ENCODE results near the gene KAT6B. TPM values are rescaled to one million over a fixed set of nuclear protein-coding genes. Genes with fewer than 3 reads are reported as not detected.

KAT6B gene
- total RNA-seq, 4 donors from 2014 or later = 12.0 to 37.7 (median 21.6) TPM

- in situ Hi-C loops (cut with MboI; ENCODE audit: low sequenced_read_pairs in 4 of 4) = no loop called here
- Histone ChIP-seq H3K27me3 (no peaks in the 10 kb centered on the region), H3K4me3 (no peak overlapping the region), H3K36me3 (no peaks in the 10 kb centered on the region), H3K27ac (peak overlapping the region in 3 of 4 donors; percentile 58 to 96 (median 91)), H3K9me3 (no peaks in the 10 kb centered on the region), H3K4me1 (peaks cover 39 to 47% of the 10 kb centered on the region in 2 donors)
- ATAC-seq (no peak), DNase-seq (no peak)
- intact Hi-C loops (cut with DNase I; ENCODE audit: low total_unique reads) = no loop called here
- no peak for TF ChIP-seq POLR2A (IDR thresholded peaks at IDR 0.05)
- TF ChIP-seq, protein P1, sequence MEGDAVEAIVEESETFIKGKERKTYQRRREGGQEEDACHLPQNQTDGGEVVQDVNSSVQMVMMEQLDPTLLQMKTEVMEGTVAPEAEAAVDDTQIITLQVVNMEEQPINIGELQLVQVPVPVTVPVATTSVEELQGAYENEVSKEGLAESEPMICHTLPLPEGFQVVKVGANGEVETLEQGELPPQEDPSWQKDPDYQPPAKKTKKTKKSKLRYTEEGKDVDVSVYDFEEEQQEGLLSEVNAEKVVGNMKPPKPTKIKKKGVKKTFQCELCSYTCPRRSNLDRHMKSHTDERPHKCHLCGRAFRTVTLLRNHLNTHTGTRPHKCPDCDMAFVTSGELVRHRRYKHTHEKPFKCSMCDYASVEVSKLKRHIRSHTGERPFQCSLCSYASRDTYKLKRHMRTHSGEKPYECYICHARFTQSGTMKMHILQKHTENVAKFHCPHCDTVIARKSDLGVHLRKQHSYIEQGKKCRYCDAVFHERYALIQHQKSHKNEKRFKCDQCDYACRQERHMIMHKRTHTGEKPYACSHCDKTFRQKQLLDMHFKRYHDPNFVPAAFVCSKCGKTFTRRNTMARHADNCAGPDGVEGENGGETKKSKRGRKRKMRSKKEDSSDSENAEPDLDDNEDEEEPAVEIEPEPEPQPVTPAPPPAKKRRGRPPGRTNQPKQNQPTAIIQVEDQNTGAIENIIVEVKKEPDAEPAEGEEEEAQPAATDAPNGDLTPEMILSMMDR (IDR thresholded peaks at IDR 0.05 in 4 of 5, conservative IDR thresholded peaks at IDR 0.05 in 1 of 5) = no peak
Observed at GRCh38 chr10:75074711-75075445, 248.5 kb downstream of the KAT6B start.

DNA sequence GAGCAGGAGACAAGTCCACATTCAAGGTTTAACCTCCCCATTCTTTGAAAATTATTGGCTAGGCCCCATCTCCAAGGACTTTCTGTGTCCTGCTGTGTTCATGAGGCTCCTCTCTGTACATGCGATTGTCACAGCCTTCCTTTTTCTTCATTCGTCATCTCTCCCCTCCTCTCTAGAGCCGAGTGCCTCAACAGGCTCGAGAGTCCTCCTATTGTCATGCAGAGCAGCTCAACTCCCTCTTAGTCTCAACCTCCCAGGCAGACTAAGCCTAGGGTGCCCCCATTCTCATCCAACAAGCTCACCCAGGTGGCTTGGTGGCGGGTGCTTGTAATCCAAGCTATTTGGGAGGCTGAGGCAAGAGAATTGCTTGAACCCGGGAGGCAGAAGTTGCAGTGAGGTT is 249.9 kb downstream of the KAT6B start:
- Histone ChIP-seq H3K9me3 (no peaks in the 10 kb centered on the region), H3K27me3 (no peaks in the 10 kb centered on the region), H3K4me3 (no peak overlapping the region), H3K36me3 (no peaks in the 10 kb centered on the region), H3K27ac (no peak overlapping the region), H3K4me1 (peaks cover 33 to 41% of the 10 kb centered on the region in 2 donors)
- in situ Hi-C loops (cut with MboI; ENCODE audit: low sequenced_read_pairs in 4 of 4) (no loop called here), intact Hi-C loops (cut with DNase I; ENCODE audit: low total_unique reads) (no loop called here)
- no peak for TF ChIP-seq POLR2A (IDR thresholded peaks at IDR 0.05)
- TF ChIP-seq, protein P1 (IDR thresholded peaks at IDR 0.05 in 4 of 5, conservative IDR thresholded peaks at IDR 0.05 in 1 of 5) = no peak
- ATAC-seq = no peak
- no peak for DNase-seq

DNA sequence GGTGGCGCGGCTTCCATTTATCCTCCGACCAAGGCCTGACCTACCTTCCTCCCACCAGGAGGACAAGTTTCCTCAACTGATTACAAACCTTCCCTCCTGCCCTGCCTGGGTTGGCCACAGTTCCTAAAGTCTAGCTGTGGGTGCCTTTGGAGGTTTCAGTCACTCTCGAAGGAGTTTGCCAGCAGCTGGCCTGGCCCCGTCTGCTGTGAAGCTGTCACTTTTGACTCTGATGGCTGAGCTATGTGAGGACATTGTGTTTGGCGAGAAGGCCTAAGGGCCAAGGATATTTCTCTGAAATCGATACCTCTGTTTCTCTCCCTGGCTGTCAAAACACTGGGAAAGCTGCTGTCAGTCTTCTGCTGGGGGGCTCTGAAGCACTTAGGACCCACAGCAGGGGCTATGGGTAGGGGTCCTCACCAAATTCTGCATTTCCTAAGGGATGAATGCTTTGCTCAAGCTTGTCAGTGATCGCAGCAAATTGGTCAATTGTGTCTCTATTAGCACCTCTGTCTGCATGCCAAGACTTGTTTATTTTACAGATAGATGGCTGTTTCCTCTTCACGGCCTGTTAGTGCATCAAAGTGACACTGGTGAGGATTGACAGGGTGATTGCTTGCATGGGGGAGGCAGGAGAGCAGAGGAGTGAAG is 253.2 kb downstream of the KAT6B start:
- intact Hi-C loops (cut with DNase I; ENCODE audit: low total_unique reads) = no loop called here
- Histone ChIP-seq H3K4me1 (peaks cover 19% of the 10 kb centered on the region in 2 donors), H3K4me3 (no peak overlapping the region), H3K27me3 (no peaks in the 10 kb centered on the region), H3K36me3 (no peaks in the 10 kb centered on the region), H3K27ac (peak overlapping the region in 3 of 4 donors; percentile 54 to 69 (median 65)), H3K9me3 (no peaks in the 10 kb centered on the region)
- in situ Hi-C loops (cut with MboI; ENCODE audit: low sequenced_read_pairs in 4 of 4) = no loop called here
- ATAC-seq (peak; percentile 60 to 75), DNase-seq (peak in 1 of 2 donors; percentile 53)
- no peak for TF ChIP-seq POLR2A (IDR thresholded peaks at IDR 0.05)
- TF ChIP-seq, protein P1 (IDR thresholded peaks at IDR 0.05 in 4 of 5, conservative IDR thresholded peaks at IDR 0.05 in 1 of 5) = no peak

GRCh38 chr10:75080554-75080953 is 254.2 kb downstream of the KAT6B start:
- no peak for DNase-seq
- TF ChIP-seq, protein P1 (IDR thresholded peaks at IDR 0.05 in 4 of 5, conservative IDR thresholded peaks at IDR 0.05 in 1 of 5) = no peak
- TF ChIP-seq POLR2A (IDR thresholded peaks at IDR 0.05) = no peak
- Histone ChIP-seq H3K4me3 (no peak overlapping the region), H3K9me3 (no peaks in the 10 kb centered on the region), H3K36me3 (no peaks in the 10 kb centered on the region), H3K27me3 (no peaks in the 10 kb centered on the region), H3K4me1 (peaks cover 19% of the 10 kb centered on the region in 2 donors), H3K27ac (no peak overlapping the region)
- in situ Hi-C loops (cut with MboI; ENCODE audit: low sequenced_read_pairs in 4 of 4) (no loop called here), intact Hi-C loops (cut with DNase I; ENCODE audit: low total_unique reads) (no loop called here)
- no peak for ATAC-seq
